Astrocyte (in vitro differentiated cells and primary cell): ENCODE measurements around the gene NUP210. TPM values are rescaled to one million over a fixed set of nuclear protein-coding genes. Genes with fewer than 3 reads are reported as not detected.

Experiments
- DNase-seq: peaks from one replicate; pipeline ENCODE4 v3.0.0-alpha.2; 2010; ENCODE audit warnings: low read depth
- FAIRE-seq: peaks from 2 replicates; lab custom pipeline; 2011; peaks lifted over from hg19 to GRCh38; lab: Jason Lieb, UNC
- H2AFZ ChIP-seq: 2 replicates; pipeline ENCODE4 v1.6.0; 2012; ENCODE audit warnings: low read depth, low read length, inconsistent platforms
- H3K27ac ChIP-seq: 2 replicates; pipeline ENCODE4 v1.5.1; 2011; ENCODE audit warnings: low read depth, low read length, inconsistent platforms
- H3K27me3 ChIP-seq: 2 replicates; pipeline ENCODE4 v1.6.0; 2011; ENCODE audit warnings: low read length, inconsistent platforms; ENCODE audit not compliant: insufficient read depth
- H3K36me3 ChIP-seq: 2 replicates; pipeline ENCODE4 v1.5.1; 2011; ENCODE audit warnings: low read length, inconsistent platforms; ENCODE audit not compliant: insufficient read depth
- H3K4me1 ChIP-seq: 2 replicates; pipeline ENCODE4 v1.5.1; 2011; ENCODE audit warnings: low read length, inconsistent platforms; ENCODE audit not compliant: insufficient read depth
- H3K4me2 ChIP-seq: 2 replicates; pipeline ENCODE4 v1.6.0; 2012; ENCODE audit warnings: low read length, inconsistent platforms
- H3K4me3 ChIP-seq: 2 replicates; pipeline ENCODE4 v1.5.1; 2011; ENCODE audit warnings: low read depth, mild to moderate bottlenecking, low read length, inconsistent platforms; ENCODE audit not compliant: insufficient read depth
- H3K79me2 ChIP-seq: 2 replicates; pipeline ENCODE4 v1.6.0; 2012; ENCODE audit warnings: mild to moderate bottlenecking, low read length, inconsistent platforms; ENCODE audit not compliant: insufficient read depth
- H3K9ac ChIP-seq: 2 replicates; pipeline ENCODE4 v1.6.0; 2012; ENCODE audit warnings: mild to moderate bottlenecking, low read length, inconsistent platforms
- H3K9me3 ChIP-seq: 2 replicates; pipeline ENCODE4 v1.5.1; 2012; ENCODE audit warnings: low read depth, mild to moderate bottlenecking, low read length, inconsistent platforms; ENCODE audit not compliant: insufficient read depth
- H4K20me1 ChIP-seq: 2 replicates; pipeline ENCODE4 v1.6.0; 2012; ENCODE audit warnings: low read length, inconsistent platforms; ENCODE audit not compliant: insufficient read depth
- H3K27ac Mint-ChIP-seq: one replicate; pipeline ENCODE4 v1.8.0; 2021; ENCODE audit warnings: mild to moderate bottlenecking, mixed read lengths; ENCODE audit not compliant: unreplicated experiment
- H3K27me3 Mint-ChIP-seq: one replicate; pipeline ENCODE4 v1.8.0; 2021; ENCODE audit warnings: low read depth, mixed read lengths; ENCODE audit not compliant: unreplicated experiment
- H3K36me3 Mint-ChIP-seq: one replicate; pipeline ENCODE4 v1.8.0; 2021; ENCODE audit warnings: low read depth, mixed read lengths; ENCODE audit not compliant: unreplicated experiment
- H3K4me1 Mint-ChIP-seq: one replicate; pipeline ENCODE4 v1.8.0; 2021; ENCODE audit warnings: low read depth, mixed read lengths; ENCODE audit not compliant: unreplicated experiment
- H3K4me3 Mint-ChIP-seq: one replicate; pipeline ENCODE4 v1.8.0; 2021; ENCODE audit warnings: mild to moderate bottlenecking, moderate library complexity, mixed read lengths; ENCODE audit not compliant: unreplicated experiment
- H3K9me3 Mint-ChIP-seq: one replicate; pipeline ENCODE4 v1.8.0; 2021; ENCODE audit warnings: mild to moderate bottlenecking, mixed read lengths; ENCODE audit not compliant: unreplicated experiment
- EZH2 ChIP-seq: IDR thresholded peaks from 2 replicates; pipeline ENCODE4 v1.6.1; 2012; ENCODE audit warnings: mild to moderate bottlenecking, low read length, inconsistent platforms; ENCODE audit not compliant: insufficient read depth
- total RNA-seq: library from RNA; stranded (reverse); gene quantifications from 2 replicates; pipeline ENCODE4 v1.2.1, GENCODE V29; 2021
- TF ChIP-seq, protein P1 (sequence below): IDR thresholded peaks from 2 replicates; pipeline ENCODE4 v1.5.1; 2011; ENCODE audit warnings: low read depth, mild to moderate bottlenecking, inconsistent platforms, low read length, moderate library complexity; ENCODE audit not compliant: insufficient read depth

NUP210 gene
- total RNA-seq, 1 donor from 2014 or later, result 1.2 TPM

DNA sequence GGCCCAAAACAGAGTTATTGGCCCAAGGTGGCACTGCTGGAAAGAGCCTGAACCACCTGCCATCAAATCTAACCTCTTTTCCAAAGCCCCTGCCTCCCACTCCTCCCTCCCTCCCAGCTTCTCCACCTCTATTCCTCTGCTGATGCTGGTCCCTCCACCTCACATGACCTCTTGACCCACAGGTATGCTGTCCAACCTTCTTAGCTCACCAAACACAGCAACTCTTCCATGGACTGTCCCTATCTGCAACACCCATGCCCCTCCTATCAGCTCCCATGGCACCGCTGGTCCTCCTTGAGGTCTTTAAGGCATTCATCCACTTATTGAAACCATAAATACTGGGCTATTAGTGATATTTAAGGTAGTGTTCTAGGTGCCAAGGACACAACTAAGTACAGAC lies 12.6 kb downstream of the NUP210 start:
- Histone ChIP-seq H3K4me1 (no peaks in the 10 kb centered on the region), H3K4me2 (no peak overlapping the region), H3K9me3 (peaks cover 5% of the 10 kb centered on the region), H2AFZ (no peak overlapping the region), H3K4me3 (no peak overlapping the region), H3K36me3 (no peaks in the 10 kb centered on the region), H3K27me3 (no peaks in the 10 kb centered on the region), H3K9ac (no peak overlapping the region), H4K20me1 (no peaks in the 10 kb centered on the region), H3K79me2 (no peaks in the 10 kb centered on the region), H3K27ac (no peak overlapping the region)
- TF ChIP-seq, protein P1, sequence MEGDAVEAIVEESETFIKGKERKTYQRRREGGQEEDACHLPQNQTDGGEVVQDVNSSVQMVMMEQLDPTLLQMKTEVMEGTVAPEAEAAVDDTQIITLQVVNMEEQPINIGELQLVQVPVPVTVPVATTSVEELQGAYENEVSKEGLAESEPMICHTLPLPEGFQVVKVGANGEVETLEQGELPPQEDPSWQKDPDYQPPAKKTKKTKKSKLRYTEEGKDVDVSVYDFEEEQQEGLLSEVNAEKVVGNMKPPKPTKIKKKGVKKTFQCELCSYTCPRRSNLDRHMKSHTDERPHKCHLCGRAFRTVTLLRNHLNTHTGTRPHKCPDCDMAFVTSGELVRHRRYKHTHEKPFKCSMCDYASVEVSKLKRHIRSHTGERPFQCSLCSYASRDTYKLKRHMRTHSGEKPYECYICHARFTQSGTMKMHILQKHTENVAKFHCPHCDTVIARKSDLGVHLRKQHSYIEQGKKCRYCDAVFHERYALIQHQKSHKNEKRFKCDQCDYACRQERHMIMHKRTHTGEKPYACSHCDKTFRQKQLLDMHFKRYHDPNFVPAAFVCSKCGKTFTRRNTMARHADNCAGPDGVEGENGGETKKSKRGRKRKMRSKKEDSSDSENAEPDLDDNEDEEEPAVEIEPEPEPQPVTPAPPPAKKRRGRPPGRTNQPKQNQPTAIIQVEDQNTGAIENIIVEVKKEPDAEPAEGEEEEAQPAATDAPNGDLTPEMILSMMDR, result no peak
- TF ChIP-seq EZH2, result no peak
- peaks cover 16% of the 10 kb centered on the region for H3K9me3 Mint-ChIP-seq
- no peak for DNase-seq
- no peaks in the 10 kb centered on the region for H3K27me3 Mint-ChIP-seq
- H3K27ac Mint-ChIP-seq, result no peak overlapping the region
- no peak for FAIRE-seq
- no peaks in the 10 kb centered on the region for H3K4me1 Mint-ChIP-seq
- no peak overlapping the region for H3K4me3 Mint-ChIP-seq
- H3K36me3 Mint-ChIP-seq, result no peaks in the 10 kb centered on the region

DNA sequence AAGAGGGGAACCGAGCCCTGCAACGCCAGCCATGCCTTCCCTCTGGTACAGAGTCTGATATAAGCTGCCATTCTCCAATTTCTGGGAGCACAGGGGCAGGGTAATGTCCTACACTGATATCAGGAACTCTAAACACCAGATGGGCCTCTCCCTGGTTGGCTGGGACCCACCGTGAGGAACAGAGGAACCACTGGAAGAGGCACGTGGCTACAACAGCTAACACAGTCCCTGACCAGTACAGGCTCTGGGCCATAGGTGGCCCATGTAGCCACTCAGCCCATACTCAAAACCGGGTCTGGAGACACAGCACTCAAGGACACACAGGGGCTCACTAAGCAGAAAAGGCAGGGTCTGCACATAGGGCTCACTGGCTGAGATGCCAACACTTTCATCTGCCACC lies 13.9 kb downstream of the NUP210 start:
- Mint-ChIP-seq H3K4me1 (no peaks in the 10 kb centered on the region), H3K27ac (no peak overlapping the region), H3K36me3 (no peaks in the 10 kb centered on the region), H3K27me3 (no peaks in the 10 kb centered on the region), H3K4me3 (no peak overlapping the region), H3K9me3 (peaks cover 16% of the 10 kb centered on the region)
- FAIRE-seq (no peak), DNase-seq (no peak)
- Histone ChIP-seq H3K79me2 (no peaks in the 10 kb centered on the region), H3K36me3 (no peaks in the 10 kb centered on the region), H3K27me3 (no peaks in the 10 kb centered on the region), H3K4me2 (no peak overlapping the region), H3K4me3 (no peak overlapping the region), H2AFZ (no peak overlapping the region), H3K9me3 (peaks cover 5% of the 10 kb centered on the region), H3K4me1 (no peaks in the 10 kb centered on the region), H3K9ac (no peak overlapping the region), H3K27ac (no peak overlapping the region), H4K20me1 (no peaks in the 10 kb centered on the region)
- TF ChIP-seq, protein P1, result no peak

DNA sequence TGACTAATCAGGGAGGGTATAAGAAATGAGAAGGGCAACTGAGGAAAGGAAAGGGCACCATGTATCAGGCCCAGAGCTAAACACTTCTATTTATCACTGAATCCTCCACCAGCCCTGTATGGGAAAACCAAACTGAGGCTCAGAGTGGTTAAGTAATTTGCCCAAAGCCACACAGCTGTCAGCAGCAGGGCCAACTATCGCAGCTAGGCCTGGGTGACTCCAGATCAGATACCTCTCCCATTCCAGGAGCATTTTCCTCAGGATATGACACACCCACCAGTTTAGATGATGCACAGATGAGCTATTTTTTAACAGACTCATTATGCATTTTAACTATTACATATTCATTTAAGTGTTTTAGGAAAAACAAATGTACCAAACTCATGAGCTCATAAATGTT lies 14.5 kb downstream of the NUP210 start:
- Histone ChIP-seq H3K9ac (no peak overlapping the region), H3K4me3 (no peak overlapping the region), H3K27me3 (no peaks in the 10 kb centered on the region), H4K20me1 (no peaks in the 10 kb centered on the region), H3K79me2 (no peaks in the 10 kb centered on the region), H3K36me3 (no peaks in the 10 kb centered on the region), H3K4me1 (no peaks in the 10 kb centered on the region), H3K9me3 (peaks cover 5% of the 10 kb centered on the region), H3K27ac (no peak overlapping the region), H2AFZ (no peak overlapping the region), H3K4me2 (no peak overlapping the region)
- H3K36me3 Mint-ChIP-seq, result no peaks in the 10 kb centered on the region
- no peak for DNase-seq
- no peak for FAIRE-seq
- H3K27ac Mint-ChIP-seq, result no peak overlapping the region
- H3K4me1 Mint-ChIP-seq, result no peaks in the 10 kb centered on the region
- TF ChIP-seq EZH2, result no peak
- TF ChIP-seq, protein P1, result no peak
- no peak overlapping the region for H3K4me3 Mint-ChIP-seq
- no peaks in the 10 kb centered on the region for H3K27me3 Mint-ChIP-seq
- H3K9me3 Mint-ChIP-seq, result peaks cover 16% of the 10 kb centered on the region
